Measurements from ENCODE around the gene ACTN4. TPM values are rescaled to one million over a fixed set of nuclear protein-coding genes. Genes with fewer than 3 reads are reported as not detected.
A peak's percentile ranks its signal among the peaks of the same experiment; 100 is the strongest.

ACTN4 gene
- polyA plus RNA-seq, 2 of the 4 experiments (the other 2 are of a cell fraction): 605 to 967 TPM

GRCh38 chr19:38684078-38684861 is 36.8 kb downstream of the ACTN4 start (continued):
- peak; percentile 74 for TF ChIP-seq HES2 (IDR thresholded peaks at IDR 0.05)
- TF ChIP-seq FOSL2 (IDR thresholded peaks at IDR 0.05): peak; percentile 89
- TF ChIP-seq FOSL2 (CRISPR knock-in tag; IDR thresholded peaks at IDR 0.05): peak; percentile 98
- no peak; the same call in 2 of the 3 replicates for TF ChIP-seq SMC3 (IDR thresholded peaks at IDR 0.05)
- TF ChIP-seq RARB (CRISPR knock-in tag; IDR thresholded peaks at IDR 0.05): peak; percentile 63; the same call in 1 of the 2 replicates
- TF ChIP-seq BHLHE40 (IDR thresholded peaks at IDR 0.05; ENCODE audit: low read depth, low read length): no peak

GRCh38 chr19:38684862-38685665 is 37.6 kb downstream of the ACTN4 start:
- no peak for DNase-seq (ENCODE audit: low read depth in 1 of 2, low spot score in 1 of 2)
- CTCF ChIA-PET: interaction anchor here (0.7 to 33.1 kb wide), 13 partner anchors 9 to 282 kb away, joined by 3 to 764 read pairs (median 5); partner anchors contain the start of genes ACTN4 and FAM98C
- TF ChIP-seq CHD4 (IDR thresholded peaks at IDR 0.05; ENCODE audit: borderline replicate concordance): no peak
- TF ChIP-seq RCOR1 (IDR thresholded peaks at IDR 0.05; ENCODE audit: low read depth, low read length): no peak
- no peak for TF ChIP-seq RARB (CRISPR knock-in tag; IDR thresholded peaks at IDR 0.05)
- no peak for TF ChIP-seq ELK1 (IDR thresholded peaks at IDR 0.05; ENCODE audit: low read depth, low read length)
- TF ChIP-seq CEBPB (IDR thresholded peaks at IDR 0.05): no peak
- no peak for TF ChIP-seq BHLHE40 (IDR thresholded peaks at IDR 0.05; ENCODE audit: low read depth, low read length)
- no peak for TF ChIP-seq E2F6 (IDR thresholded peaks at IDR 0.05; ENCODE audit: borderline replicate concordance, low read depth)
- TF ChIP-seq RAD21 (conservative IDR thresholded peaks at IDR 0.05 in 1 of 2, IDR thresholded peaks at IDR 0.05 in 1 of 2): no peak
- no peak for TF ChIP-seq CTCF (IDR thresholded peaks at IDR 0.05)
- TF ChIP-seq FOSL2 (IDR thresholded peaks at IDR 0.05): no peak
- TF ChIP-seq FOSL2 (CRISPR knock-in tag; IDR thresholded peaks at IDR 0.05): no peak
- no peak for TF ChIP-seq RFX5 (IDR thresholded peaks at IDR 0.05)
- TF ChIP-seq MYC (IDR thresholded peaks at IDR 0.05; ENCODE audit: borderline replicate concordance, low read length): no peak
- peak; percentile 61 for TF ChIP-seq ZNF302 (CRISPR knock-in tag; IDR thresholded peaks at IDR 0.05)
- TF ChIP-seq HMGXB4 (CRISPR knock-in tag; IDR thresholded peaks at IDR 0.05; ENCODE audit: borderline replicate concordance): no peak
- TF ChIP-seq RNF2 (IDR thresholded peaks at IDR 0.05; ENCODE audit: borderline replicate concordance, low read depth): no peak
- TF ChIP-seq KDM1A (IDR thresholded peaks at IDR 0.05; ENCODE audit: low read depth): no peak
- TF ChIP-seq EHMT2 (IDR thresholded peaks at IDR 0.05; ENCODE audit: low read depth): no peak
- TF ChIP-seq BCL3 (IDR thresholded peaks at IDR 0.05): no peak
- no peak for TF ChIP-seq NR3C1 (IDR thresholded peaks at IDR 0.05)
- no peak for TF ChIP-seq SMC3 (IDR thresholded peaks at IDR 0.05)
- no peak for TF ChIP-seq MAX (IDR thresholded peaks at IDR 0.05)
- no peak for TF ChIP-seq GATA3 (IDR thresholded peaks at IDR 0.05; ENCODE audit: borderline replicate concordance)
- TF ChIP-seq POLR2AphosphoS2 (conservative IDR thresholded peaks at IDR 0.05; ENCODE audit: low read length): no peak
- no peak; a peak in 1 of 5 replicates for TF ChIP-seq EP300 (IDR thresholded peaks at IDR 0.05)
- no peak for TF ChIP-seq POLR2A (IDR thresholded peaks at IDR 0.05; ENCODE audit: low read length)
- TF ChIP-seq MAFK (IDR thresholded peaks at IDR 0.05; ENCODE audit: partially characterized antibody): no peak
- no peak for TF ChIP-seq NPAS2 (CRISPR knock-in tag; IDR thresholded peaks at IDR 0.05; ENCODE audit: borderline replicate concordance)

More at GRCh38 chr19:38684862-38685665, 37.6 kb downstream of the ACTN4 start:
- H3K4me2 ChIP-seq: peak overlapping the region; percentile 78
- ATAC-seq: no peak
- H3K4me1 ChIP-seq: peaks cover 90% of the 10 kb centered on the region
- no peak for FAIRE-seq
- WGBS (ENCODE audit: missing lambda C conversion rate): 45% methylated on average over 15 of the region's 15 CpGs
- H3K4me3 ChIP-seq: peak overlapping the region; percentile 24; the same call in 2 of the 3 replicates
- peak overlapping the region; percentile 93 to 94 for H3K27ac ChIP-seq
- H3K9me3 ChIP-seq: peaks cover 7% of the 10 kb centered on the region; the same call in 2 of the 3 replicates
- POLR2A ChIA-PET: interaction anchor here (0.6 kb wide), 1 partner anchor 15 kb away, joined by 3 read pairs; no protein-coding TSS in a partner anchor
